Right ventricle myocardium inferior (tissue), 1 donor: ENCODE results near the gene BMP5. TPM values are rescaled to one million over a fixed set of nuclear protein-coding genes. Genes with fewer than 3 reads are reported as not detected.
"Not testable (repeated sequence)": the region's sequence is repeated elsewhere in the genome, so short reads cannot be mapped to it uniquely, and the experiment has no call there.

Source experiments
- ATAC-seq: fragments of 200-7000 bp; cut with Tn5 transposase; one replicate; pipeline ENCODE4 v1.9.1; 2020; ENCODE audit warnings: mild to moderate bottlenecking, moderate library complexity
- DNase-seq: peaks from one replicate; pipeline ENCODE4 v3.0.0; 2021; ENCODE audit errors: missing footprints
- intact Hi-C: fragments of 100-400 bp; cut with DNase I; formaldehyde crosslinking; loops from one replicate; pipeline ENCODE4 v1.11.0; 2022
- long read RNA-seq: library from polyadenylated mRNA; unstranded; transcript quantifications from one replicate; pipeline ENCODE4 v2.0.0, GENCODE V29; 2021
- total RNA-seq: library from RNA; stranded (reverse); fragmentation: NEBNext Ultra II Directional; extraction: Animal tissue kit (Norgen Biotek cat#: 25700); gene quantifications from one replicate; pipeline ENCODE4 v1.2.1, GENCODE V29; 2021
- donor health status: DM: no; HTN: yes; CAD: no; lungs with severe emphysema.

Gene BMP5
- 2.3 TPM for total RNA-seq
- long read RNA-seq, partial matches to known transcripts, result 0 of 2 reads
- long read RNA-seq, other reads (novel, unspliced or antisense), result 0 of 2 reads

GRCh38 chr6:55875400-55875799 is at the start of gene BMP5:
Gene BMP5, minus strand, starts transcription at chr6:55875590. Its CDS starts 725 bp downstream, at chr6:55874865.
- intact Hi-C loops, result no loop called here
- no peak for DNase-seq
- ATAC-seq, result no peak

- DNase-seq (no peak), ATAC-seq (no peak)
- intact Hi-C loops, result no loop called here
Measured at GRCh38 chr6:55922406-55922805, 47.0 kb upstream of the BMP5 start.

GRCh38 chr6:55919716-55920308 is 44.4 kb upstream of the BMP5 start:
- intact Hi-C loops, result no loop called here
- DNase-seq, result no peak
- ATAC-seq, result no peak

GRCh38 chr6:55918639-55919038 is 43.2 kb upstream of the BMP5 start:
- ATAC-seq (no peak), DNase-seq (no peak)
- intact Hi-C loops, result no loop called here

- ATAC-seq (no peak), DNase-seq (no peak)
- intact Hi-C loops, result no loop called here
Measured at GRCh38 chr6:55917751-55918415, 42.5 kb upstream of the BMP5 start.

- DNase-seq, result no peak
- no peak for ATAC-seq
- intact Hi-C loops, result no loop called here
Measured at GRCh38 chr6:55916188-55916587, 40.8 kb upstream of the BMP5 start.

- intact Hi-C loops, result no loop called here
- DNase-seq, result no peak
- peak; percentile 44 for ATAC-seq
Measured at GRCh38 chr6:55913228-55914195, 38.1 kb upstream of the BMP5 start.

GRCh38 chr6:55910466-55910865 is 35.1 kb upstream of the BMP5 start:
- ATAC-seq, intact Hi-C loops, DNase-seq: not testable (repeated sequence)

- DNase-seq, ATAC-seq, intact Hi-C loops: not testable (repeated sequence)
Measured at GRCh38 chr6:55909911-55910310, 34.5 kb upstream of the BMP5 start.

GRCh38 chr6:55902796-55903195 is 27.4 kb upstream of the BMP5 start:
- intact Hi-C loops, result no loop called here
- ATAC-seq (no peak), DNase-seq (no peak)

- no peak for ATAC-seq
Measured at GRCh38 chr6:55901765-55902270, 26.4 kb upstream of the BMP5 start.

GRCh38 chr6:55898342-55898741 is 23.0 kb upstream of the BMP5 start:
- ATAC-seq (no peak), DNase-seq (no peak)
- intact Hi-C loops, result no loop called here

More at GRCh38 chr6:55901765-55902270, 26.4 kb upstream of the BMP5 start:
- no peak for DNase-seq
- intact Hi-C loops, result no loop called here

GRCh38 chr6:55897346-55897745 is 22.0 kb upstream of the BMP5 start:
- intact Hi-C loops, result no loop called here
- ATAC-seq (no peak), DNase-seq (no peak)

- intact Hi-C loops, result no loop called here
Measured at GRCh38 chr6:55895972-55896730, 20.8 kb upstream of the BMP5 start.

GRCh38 chr6:55892749-55893357 is 17.5 kb upstream of the BMP5 start:
- DNase-seq (no peak), ATAC-seq (no peak)
- intact Hi-C loops, result no loop called here

More at GRCh38 chr6:55895972-55896730, 20.8 kb upstream of the BMP5 start:
- ATAC-seq (no peak), DNase-seq (no peak)

GRCh38 chr6:55888917-55889316 is 13.5 kb upstream of the BMP5 start:
- no peak for DNase-seq
- no peak for ATAC-seq
- intact Hi-C loops, result loop anchor here (5.0 kb wide), 1 partner anchor 272 kb away; no protein-coding TSS in a partner anchor

GRCh38 chr6:55886185-55886836 is 10.9 kb upstream of the BMP5 start:
- intact Hi-C loops, result loop anchor here (2.0 to 5.0 kb wide), 2 partner anchors 269 to 442 kb away; no protein-coding TSS in a partner anchor
- no peak for DNase-seq
- ATAC-seq, result no peak
